Measurements from ENCODE around the gene CYP1B1.
"Not testable (repeated sequence)": the region's sequence is repeated elsewhere in the genome, so short reads cannot be mapped to it uniquely, and the experiment has no call there.

CYP1B1 gene

GRCh38 chr2:38075507-38076151 is at the start of gene CYP1B1:
Gene CYP1B1 (minus strand): TSS chr2:38076151. CDS start chr2:38075388, 763 bp downstream.
- peak; percentile 38 for DNase-seq

DNA sequence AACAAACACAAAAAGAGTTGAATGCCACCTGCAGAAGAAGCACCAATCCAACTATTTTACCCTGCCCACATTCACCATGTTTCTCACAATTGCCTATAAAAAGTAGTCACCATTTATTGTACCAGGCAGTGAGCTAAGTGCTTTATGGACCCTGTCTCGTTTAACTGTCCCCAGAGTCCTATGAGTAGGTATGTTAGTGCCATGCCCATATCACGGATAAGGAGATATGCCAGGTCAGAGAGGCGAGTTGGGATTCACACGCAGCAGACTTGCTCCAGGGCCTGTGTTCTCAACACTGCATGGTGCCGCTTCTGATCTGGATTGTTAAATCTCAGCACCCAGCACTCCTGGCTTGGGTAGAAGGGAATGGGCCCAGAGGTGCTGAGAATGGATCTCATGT is 49.1 kb upstream of the CYP1B1 start:
- no peak for DNase-seq

DNA sequence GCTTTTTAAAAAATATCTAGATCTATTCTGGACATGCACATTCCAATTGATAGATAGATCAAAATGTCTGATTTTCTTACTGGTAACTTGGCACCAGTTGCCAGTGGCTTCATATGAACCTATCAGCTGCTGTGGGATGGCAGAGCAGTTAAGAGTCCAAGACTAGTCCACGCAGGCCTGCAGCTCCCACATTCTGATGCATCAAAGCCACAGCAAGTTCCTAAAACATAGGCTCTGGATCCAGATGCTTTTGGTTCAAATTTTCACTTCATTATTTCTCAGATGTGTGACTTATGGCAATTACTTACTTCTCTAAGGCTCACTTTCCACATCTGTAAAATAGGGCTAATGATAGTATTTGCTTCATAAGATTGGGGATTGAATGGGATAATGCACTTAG is 48.0 kb upstream of the CYP1B1 start:
- no peak for DNase-seq

DNA sequence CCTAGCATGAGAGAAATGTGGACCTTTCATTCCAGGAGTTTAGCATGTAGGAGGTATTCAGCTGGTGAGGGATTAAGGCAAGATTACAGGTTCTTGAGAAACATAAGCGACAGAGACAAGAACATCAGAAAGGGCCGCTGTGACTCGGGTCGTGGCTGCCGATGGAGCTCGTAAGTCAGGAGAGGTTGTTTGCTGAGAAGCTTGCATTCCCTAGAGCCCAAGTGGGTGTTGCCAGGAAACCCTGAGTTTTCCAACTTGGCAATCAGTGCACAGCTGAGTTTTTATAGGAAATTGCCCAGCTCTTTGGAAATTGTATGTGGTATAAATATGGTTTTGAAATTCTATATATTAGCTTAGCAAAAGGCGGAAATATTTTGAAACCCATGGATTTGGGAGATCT is 46.4 kb upstream of the CYP1B1 start:
- no peak for DNase-seq

GRCh38 chr2:38121481-38121880 is 45.5 kb upstream of the CYP1B1 start:
- DNase-seq = no peak

DNA sequence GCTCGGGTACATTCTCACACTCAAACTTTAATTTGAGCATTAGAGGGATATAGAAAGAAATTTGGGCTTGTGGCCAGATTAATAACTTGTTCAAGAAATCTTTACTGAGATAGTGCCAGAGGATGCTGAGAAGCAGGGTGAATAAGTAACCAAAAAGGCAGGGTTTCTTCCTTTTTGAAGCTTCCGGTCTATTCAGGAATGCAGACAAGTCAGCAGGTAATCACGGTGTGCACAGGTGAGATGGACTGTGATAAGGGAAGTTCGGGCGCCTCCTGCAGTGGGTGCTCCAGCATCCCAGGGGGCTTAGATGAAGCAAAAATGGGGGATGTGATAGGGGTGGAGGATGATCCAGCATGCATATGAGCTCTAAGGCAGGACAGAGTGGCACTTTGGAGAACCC is 44.9 kb upstream of the CYP1B1 start:
- DNase-seq = no peak

GRCh38 chr2:38120264-38120592 is 44.3 kb upstream of the CYP1B1 start:
- DNase-seq = no peak

DNA sequence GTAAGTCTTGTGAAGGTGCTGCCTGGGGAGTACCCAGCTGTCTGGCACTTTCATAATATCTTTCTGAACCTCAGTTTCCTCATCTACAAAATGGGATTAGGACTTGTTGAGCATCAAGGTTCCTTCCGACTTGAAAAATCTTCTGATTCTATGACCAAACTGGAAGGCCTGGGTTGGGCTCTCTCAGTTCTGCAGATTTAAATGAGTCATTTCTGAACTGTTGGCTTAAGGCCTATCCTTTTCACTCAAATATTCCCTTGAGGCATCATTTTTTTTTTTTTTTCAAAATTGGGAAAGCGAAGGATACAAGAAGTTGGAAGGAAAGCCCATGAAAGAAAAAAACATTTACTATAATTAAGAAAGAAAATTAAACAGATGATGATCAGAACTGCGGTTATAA is 40.8 kb upstream of the CYP1B1 start:
- DNase-seq = no peak

- DNase-seq = peak; percentile 42
These were observed 39.5 kb upstream of the CYP1B1 start for GRCh38 chr2:38115216-38116032.

DNA sequence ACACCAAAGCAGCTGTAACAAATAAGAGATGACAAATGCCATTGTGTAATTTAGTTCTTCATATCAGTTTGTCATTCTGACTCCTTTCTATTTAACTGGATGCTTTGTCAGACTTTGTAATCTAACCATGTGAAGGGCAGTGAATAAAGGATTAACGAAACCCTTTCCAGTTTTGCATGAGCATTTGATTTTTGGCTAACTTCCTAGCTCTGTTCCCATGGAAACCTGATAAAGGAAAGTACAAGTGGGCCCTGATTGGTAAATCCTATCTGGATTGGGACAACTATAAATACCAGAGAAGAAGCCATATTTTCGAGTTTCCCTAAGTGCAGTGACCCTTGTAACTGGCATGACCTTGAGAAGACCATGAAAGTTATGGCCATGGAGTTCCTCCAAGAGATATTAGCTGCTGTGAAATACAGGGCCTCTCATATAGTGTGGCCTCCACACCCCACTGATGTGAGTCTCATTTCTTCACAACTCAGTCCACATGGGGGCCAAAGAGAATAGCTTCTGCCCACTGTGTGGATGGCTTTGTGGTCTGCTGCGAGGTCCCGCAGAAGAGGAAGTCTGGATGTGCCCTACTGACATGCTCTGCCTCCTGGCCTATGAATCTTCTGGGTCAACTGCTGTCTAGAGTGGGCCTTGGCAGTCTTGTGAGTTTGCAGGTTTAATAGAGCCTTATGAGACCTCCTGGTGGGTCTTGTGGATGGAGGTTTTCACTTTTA is 38.2 kb upstream of the CYP1B1 start:
- no peak for DNase-seq

DNA sequence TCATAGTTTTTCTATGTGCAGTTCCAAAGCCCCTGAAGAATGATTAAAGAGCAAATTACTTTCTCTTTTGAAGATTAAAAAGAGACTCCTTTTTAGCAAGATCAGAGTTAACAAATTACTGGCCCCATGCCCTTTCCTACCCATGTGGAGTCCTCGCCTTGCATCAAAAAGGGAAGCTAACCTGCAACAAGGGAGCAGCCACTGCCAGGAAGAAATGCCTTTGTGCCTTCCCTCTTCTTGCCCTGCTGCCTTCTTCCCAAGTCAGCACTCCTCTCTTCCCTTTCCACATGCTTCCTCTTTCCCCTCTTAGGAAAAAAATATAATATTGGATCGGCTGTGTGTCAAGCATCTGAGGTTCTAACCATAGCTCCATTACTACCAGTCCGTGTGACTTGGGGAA is 37.1 kb upstream of the CYP1B1 start:
- DNase-seq = no peak

DNA sequence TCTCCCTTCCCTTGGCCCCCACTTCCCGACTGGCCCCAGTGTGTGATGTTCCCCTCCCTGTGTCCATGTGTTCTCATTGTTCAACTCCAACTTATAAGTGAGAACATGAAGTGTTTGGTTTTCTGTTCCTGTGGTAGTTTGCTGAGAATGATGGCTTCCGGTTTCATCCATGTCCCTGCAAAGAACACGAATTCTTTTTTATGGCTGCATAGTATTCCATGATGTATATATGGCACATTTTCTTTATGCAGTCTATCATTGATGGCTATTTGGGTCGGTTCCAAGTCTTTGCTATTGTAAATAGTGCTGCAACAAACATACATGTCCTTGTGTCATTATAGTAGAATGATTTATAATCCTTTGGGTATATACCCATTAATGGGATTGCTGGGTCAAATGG is 35.4 kb upstream of the CYP1B1 start:
- not testable (repeated sequence) for DNase-seq

DNA sequence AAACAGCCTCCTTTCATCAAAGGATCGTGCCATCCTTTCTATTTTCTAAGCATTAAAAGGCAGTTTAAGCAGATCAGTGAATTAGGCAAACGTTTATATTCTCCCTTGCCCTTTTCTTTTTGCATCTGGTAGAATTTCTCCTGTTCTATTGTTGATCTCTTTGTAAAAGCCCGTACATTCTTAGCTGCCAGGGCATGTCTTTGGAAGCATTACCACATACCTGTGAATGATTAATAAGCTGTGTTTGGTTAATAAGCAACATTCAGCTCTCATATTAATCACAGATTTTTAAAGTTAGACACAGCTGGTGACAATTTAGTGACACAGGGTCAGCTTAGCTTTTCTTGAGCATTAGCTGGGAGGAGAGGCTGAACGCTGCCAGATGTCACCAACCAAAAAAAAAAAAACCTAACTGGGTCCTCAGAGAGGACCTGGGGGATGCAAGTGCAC is 33.8 kb upstream of the CYP1B1 start:
- no peak for DNase-seq

DNA sequence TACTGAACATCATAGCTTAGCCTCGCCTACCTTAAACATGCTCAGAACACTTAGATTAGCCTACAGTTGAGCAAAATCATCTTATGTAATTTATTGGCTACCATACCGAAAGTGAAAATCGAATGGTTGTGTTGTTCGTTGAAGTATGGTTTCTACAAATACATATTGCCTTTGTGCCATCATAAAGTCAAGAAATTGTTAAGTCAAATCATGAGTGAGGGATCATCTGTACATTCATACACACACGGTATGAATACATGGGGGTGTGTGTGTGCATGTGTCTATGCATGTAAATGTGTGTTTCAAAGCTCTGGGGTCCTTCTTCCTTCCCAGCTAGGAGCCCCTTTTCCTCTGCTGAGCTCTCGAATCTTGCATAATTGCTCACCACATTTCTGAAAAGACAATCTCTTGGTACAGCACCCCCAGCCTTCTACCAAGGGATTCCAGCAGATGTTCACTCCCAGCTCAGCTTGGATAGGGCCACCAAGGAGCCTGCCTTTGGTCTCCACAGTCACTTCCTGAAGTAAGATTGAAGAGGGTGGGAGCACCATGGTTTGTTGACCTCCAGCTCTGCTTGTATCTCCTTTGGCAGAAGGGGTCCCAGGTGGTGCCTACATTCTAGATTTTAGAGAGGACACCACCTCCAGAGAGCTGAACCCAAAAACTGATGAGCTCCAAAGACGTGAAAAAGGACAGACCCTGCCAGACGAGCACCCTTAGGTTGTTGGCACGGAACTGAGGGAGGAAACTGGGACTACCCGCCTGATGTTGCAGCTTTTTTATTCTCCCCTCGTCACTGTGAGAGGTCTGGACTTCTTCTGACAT is 33.2 kb upstream of the CYP1B1 start:
- DNase-seq = no peak

DNA sequence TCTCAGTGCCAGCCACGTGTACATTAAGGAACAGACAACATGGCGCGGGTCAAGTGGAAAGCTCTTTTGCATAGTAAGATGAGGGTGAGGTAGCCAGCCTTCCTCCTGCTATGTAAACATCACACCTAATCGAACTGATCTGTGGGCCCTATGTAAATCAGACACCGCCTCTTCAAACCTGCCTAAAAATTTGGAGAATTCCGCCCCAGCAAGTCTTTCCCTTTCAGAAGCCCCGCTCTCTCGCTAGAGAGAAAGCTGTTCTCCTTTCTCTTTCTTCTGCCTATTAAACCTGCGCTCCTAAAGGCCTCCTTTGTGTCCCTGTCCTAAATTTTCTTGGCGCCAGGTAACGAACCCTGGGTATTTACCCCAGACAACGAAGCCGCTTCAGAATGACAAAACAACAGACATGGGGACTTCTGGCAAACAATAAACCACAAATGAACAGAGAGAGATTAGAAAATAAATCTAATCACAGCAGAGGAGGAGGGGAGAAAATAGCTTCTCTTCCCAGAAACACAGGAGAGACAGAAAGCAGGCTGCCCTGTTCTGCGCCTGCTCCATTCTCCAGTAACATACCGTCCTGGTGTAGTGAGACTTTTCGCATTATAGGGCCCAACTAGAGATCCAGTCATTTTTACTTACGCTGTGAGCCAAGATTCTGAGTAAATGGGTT is 31.9 kb upstream of the CYP1B1 start:
- DNase-seq = no peak

DNA sequence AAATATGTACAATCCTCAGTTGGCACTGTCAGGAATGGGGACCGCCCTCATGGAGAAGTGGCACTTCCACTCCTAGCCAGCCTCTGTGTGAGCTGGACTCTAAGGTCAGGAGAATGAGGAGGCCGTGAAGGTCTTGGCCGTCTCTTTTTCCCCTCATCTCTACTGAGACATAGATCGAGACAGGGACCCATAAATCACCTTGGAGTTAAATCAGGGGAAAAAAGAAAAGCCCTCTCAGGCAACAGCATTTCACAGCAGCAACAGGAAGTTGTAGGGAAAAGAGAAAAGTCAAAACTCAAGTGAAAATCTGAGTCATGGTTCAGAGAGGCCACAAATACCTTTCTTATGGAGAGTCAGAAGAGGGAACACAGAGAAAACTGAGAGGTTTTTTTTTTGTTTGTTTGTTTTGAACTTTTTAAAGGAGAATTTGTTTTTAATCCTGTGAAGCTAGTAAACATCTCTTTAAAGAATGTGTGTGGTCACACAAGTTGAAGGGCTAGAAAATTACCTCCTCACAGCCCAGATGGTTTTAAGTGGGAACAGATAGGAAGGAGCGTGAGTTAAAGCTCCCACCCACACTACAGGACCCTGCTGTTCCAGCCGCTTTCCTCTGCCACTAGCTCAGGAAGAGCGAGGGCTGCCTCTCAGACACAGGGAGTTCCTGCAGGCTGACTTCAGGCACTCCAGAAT is 30.6 kb upstream of the CYP1B1 start:
- DNase-seq = no peak

DNA sequence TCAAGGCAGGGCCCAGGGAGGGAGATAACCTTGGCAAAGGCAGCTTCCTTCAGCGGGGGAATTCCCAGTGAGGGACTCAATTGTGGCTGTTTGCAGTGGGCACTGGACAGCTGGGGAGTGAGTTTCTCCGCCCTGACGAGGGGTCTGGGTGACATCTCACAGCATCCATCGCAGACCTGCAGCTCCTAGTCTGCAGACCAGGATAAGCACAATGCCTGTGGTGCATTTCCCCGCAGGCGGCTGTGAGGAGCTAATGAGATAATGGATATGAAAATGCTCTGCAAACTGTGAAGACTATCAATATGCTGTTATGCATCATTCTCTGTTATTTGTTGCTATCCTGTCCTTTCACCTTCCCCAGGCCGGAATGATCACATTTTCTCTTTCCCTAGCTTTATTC is 30.0 kb upstream of the CYP1B1 start:
- DNase-seq = no peak

DNA sequence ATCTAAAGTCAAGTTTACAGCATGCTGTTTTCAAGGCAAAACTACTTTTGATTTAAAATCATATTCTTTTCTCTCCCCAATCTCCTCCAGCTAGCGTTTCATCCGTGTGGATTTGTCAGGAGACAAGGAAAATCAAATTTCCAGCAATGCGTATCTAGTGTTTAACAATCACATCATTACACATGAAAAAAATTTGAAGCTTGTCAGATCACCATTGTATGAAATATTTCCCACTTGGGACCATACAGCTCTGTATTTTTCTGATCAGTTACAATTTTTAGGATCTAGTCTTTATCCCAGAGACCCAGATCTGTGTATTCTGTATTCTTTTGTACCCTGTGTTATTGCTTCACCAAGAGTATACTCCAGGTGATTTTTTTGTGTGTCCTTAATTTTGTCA is 28.6 kb upstream of the CYP1B1 start:
- DNase-seq = no peak

DNA sequence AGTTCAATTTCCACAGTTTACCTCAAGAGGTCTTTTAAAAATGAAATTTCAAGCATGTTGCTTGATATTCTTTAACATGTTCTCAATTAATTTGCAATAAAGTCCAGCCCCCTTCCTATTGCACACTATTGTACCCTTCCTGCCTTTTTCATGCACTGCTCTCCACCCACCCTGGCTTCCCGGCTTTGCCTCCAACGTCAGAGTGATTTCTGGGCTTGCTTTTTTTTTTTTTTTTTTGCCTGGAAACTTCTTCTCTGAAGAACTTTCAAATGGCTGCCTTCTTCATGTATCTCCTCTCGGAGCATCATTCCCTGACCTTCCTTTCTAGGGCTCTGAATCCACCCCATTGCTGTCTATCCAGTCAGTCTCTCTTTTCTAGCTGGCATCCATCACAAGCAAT is 24.4 kb upstream of the CYP1B1 start:
- no peak for DNase-seq

- no peak for DNase-seq
These were observed 23.4 kb upstream of the CYP1B1 start for GRCh38 chr2:38099099-38100028.

Measured in DMS79 (cell line).